Right lobe of liver (tissue), 4 donors: ENCODE results near the gene JUP.

ENCODE experiments used
- POLR2A ChIP-seq: fragments of 450-650 bp; IDR thresholded peaks from one replicate; pipeline ENCODE4 v1.6.1; 2017; ENCODE audit warnings: antibody characterized with exemption, mild to moderate bottlenecking
- TF ChIP-seq, protein P1 (sequence below), 4 donors: fragments of 200-600 bp in 3 of 4; fragments of 450-650 bp in 1 of 4; IDR thresholded peaks; one replicate each; pipeline versions ENCODE4 v1.5.1 to v1.8.0; 2016 to 2022; ENCODE audit warnings: antibody characterized with exemption in 4 of 4, mild to moderate bottlenecking in 2 of 4
- donor health status: DM: no; HTN: no; CAD: no.
- donor health status: DM: no; HTN: no; CAD: no.
- donor health status: DM: no; HTN: yes; CAD: no.

DNA sequence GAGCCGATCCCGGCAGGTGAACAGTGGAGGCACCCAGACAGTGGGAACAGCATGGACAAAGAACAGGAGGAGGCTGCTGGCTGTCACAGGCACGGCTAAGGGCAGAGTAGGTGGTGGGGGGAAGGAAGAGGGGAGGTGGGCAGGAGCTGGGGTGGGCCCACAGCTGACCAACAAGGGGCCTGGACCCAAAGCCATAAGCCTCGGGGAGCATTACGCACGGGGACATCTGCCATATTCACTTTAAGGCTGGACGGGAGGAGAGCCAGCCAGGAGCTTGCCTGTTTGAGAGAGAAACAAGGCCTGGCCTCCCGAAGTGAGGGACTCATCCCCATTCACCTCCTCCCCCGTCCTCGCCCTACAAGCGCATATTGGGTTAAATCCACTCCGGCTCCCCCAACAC, 32.4 kb downstream of the JUP start:
- TF ChIP-seq, protein P1, sequence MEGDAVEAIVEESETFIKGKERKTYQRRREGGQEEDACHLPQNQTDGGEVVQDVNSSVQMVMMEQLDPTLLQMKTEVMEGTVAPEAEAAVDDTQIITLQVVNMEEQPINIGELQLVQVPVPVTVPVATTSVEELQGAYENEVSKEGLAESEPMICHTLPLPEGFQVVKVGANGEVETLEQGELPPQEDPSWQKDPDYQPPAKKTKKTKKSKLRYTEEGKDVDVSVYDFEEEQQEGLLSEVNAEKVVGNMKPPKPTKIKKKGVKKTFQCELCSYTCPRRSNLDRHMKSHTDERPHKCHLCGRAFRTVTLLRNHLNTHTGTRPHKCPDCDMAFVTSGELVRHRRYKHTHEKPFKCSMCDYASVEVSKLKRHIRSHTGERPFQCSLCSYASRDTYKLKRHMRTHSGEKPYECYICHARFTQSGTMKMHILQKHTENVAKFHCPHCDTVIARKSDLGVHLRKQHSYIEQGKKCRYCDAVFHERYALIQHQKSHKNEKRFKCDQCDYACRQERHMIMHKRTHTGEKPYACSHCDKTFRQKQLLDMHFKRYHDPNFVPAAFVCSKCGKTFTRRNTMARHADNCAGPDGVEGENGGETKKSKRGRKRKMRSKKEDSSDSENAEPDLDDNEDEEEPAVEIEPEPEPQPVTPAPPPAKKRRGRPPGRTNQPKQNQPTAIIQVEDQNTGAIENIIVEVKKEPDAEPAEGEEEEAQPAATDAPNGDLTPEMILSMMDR (IDR thresholded peaks at IDR 0.05) = no peak
- no peak for TF ChIP-seq POLR2A
